Liver (tissue), 9 donors: ENCODE measurements around the gene BRWD1. TPM values are rescaled to one million over a fixed set of nuclear protein-coding genes. Genes with fewer than 3 reads are reported as not detected.

ENCODE experiments used
- DNase-seq: peaks from one replicate; pipeline ENCODE4 v3.0.0-alpha.2; 2017; ENCODE audit warnings: low spot score
- H3K27ac ChIP-seq, 2 donors: one replicate each; pipeline ENCODE4 v1.7.0; 2013; ENCODE audit warnings: inconsistent platforms in 2 of 2, low read length in 2 of 2, control low read depth in 1 of 2, low read depth in 1 of 2, mild to moderate bottlenecking in 1 of 2
- H3K27me3 ChIP-seq, 4 donors: one replicate each; pipeline versions ENCODE4 v1.6.1 to v1.7.0; 2013; ENCODE audit warnings: low read length in 3 of 4, inconsistent platforms in 1 of 4, mild to moderate bottlenecking in 1 of 4, moderate library complexity in 1 of 4; ENCODE audit not compliant: control insufficient read depth in 4 of 4, insufficient read depth in 4 of 4
- H3K36me3 ChIP-seq, 4 donors: one replicate each; pipeline versions ENCODE4 v1.6.1 to v1.7.0; 2013; ENCODE audit warnings: low read length in 3 of 4, mild to moderate bottlenecking in 3 of 4, low read depth in 1 of 4, moderate library complexity in 1 of 4; ENCODE audit not compliant: control insufficient read depth in 4 of 4, insufficient read depth in 3 of 4
- H3K4me1 ChIP-seq, 4 donors: one replicate each; pipeline versions ENCODE4 v1.6.1 to v1.7.0; 2013; ENCODE audit warnings: low read length in 3 of 4, mild to moderate bottlenecking in 3 of 4, moderate library complexity in 1 of 4; ENCODE audit not compliant: control insufficient read depth in 4 of 4, insufficient read depth in 4 of 4
- H3K4me3 ChIP-seq, 3 donors: one replicate each; pipeline versions ENCODE4 v1.6.1 to v1.7.0; 2013; ENCODE audit warnings: low read length in 3 of 3, control low read depth in 1 of 3, low read depth in 1 of 3, mild to moderate bottlenecking in 1 of 3
- H3K9ac ChIP-seq, 2 donors: one replicate each; pipeline ENCODE4 v1.7.0; 2013; ENCODE audit warnings: low read length in 2 of 2, mild to moderate bottlenecking in 2 of 2, moderate library complexity in 2 of 2, control low read depth in 1 of 2, low read depth in 1 of 2
- H3K9me3 ChIP-seq, 4 donors: one replicate each; pipeline versions ENCODE4 v1.6.1 to v1.7.0; 2013; ENCODE audit warnings: low read length in 3 of 4; ENCODE audit not compliant: control insufficient read depth in 4 of 4
- ATF3 ChIP-seq: IDR thresholded peaks from 2 replicates; pipeline ENCODE4 v1.6.1; 2016; ENCODE audit warnings: antibody characterized with exemption
- EGR1 ChIP-seq, 2 donors: IDR thresholded peaks; 2 replicates each; pipeline ENCODE4 v1.6.1; 2016 to 2018; ENCODE audit warnings: antibody characterized with exemption in 2 of 2, low read depth in 2 of 2
- FOXA1 ChIP-seq: IDR thresholded peaks from 2 replicates; pipeline ENCODE4 v1.6.1; 2016; ENCODE audit warnings: antibody characterized with exemption
- FOXA2 ChIP-seq: IDR thresholded peaks from 2 replicates; pipeline ENCODE4 v1.6.1; 2016; ENCODE audit warnings: antibody characterized with exemption
- GABPA ChIP-seq, 2 donors: IDR thresholded peaks in 1 of 2; conservative IDR thresholded peaks in 1 of 2; 2 replicates each; pipeline ENCODE4 v1.6.1; 2016; ENCODE audit warnings: antibody characterized with exemption in 2 of 2, mild to moderate bottlenecking in 1 of 2, moderate library complexity in 1 of 2
- HNF4A ChIP-seq, 2 donors: conservative IDR thresholded peaks; 2 replicates each; pipeline ENCODE4 v1.6.1; 2016; ENCODE audit warnings: antibody characterized with exemption in 2 of 2, mild to moderate bottlenecking in 2 of 2
- HNF4G ChIP-seq: IDR thresholded peaks from 2 replicates; pipeline ENCODE4 v1.6.1; 2016; ENCODE audit warnings: antibody characterized with exemption
- JUND ChIP-seq, 2 donors: IDR thresholded peaks; 2 replicates each; pipeline ENCODE4 v1.6.1; 2016; ENCODE audit warnings: antibody characterized with exemption in 2 of 2
- MAX ChIP-seq: IDR thresholded peaks from 2 replicates; pipeline ENCODE4 v1.6.1; 2016; ENCODE audit warnings: antibody characterized with exemption
- NR2F2 ChIP-seq: IDR thresholded peaks from 2 replicates; pipeline ENCODE4 v1.6.1; 2016; ENCODE audit warnings: antibody characterized with exemption
- RAD21 ChIP-seq, 2 donors: IDR thresholded peaks; 2 replicates each; pipeline ENCODE4 v1.6.1; 2016; ENCODE audit warnings: antibody characterized with exemption in 2 of 2, mild to moderate bottlenecking in 2 of 2
- RXRA ChIP-seq, 2 donors: IDR thresholded peaks; 2 replicates each; pipeline ENCODE4 v1.6.1; 2017 to 2018; ENCODE audit warnings: antibody characterized with exemption in 2 of 2, mild to moderate bottlenecking in 1 of 2
- SP1 ChIP-seq: IDR thresholded peaks from 2 replicates; pipeline ENCODE4 v1.6.1; 2018; ENCODE audit warnings: antibody characterized with exemption, mild to moderate bottlenecking
- TAF1 ChIP-seq: conservative IDR thresholded peaks from 2 replicates; pipeline ENCODE4 v1.6.1; 2016; ENCODE audit warnings: antibody characterized with exemption, mild to moderate bottlenecking
- YY1 ChIP-seq: IDR thresholded peaks from 2 replicates; pipeline ENCODE4 v1.6.1; 2016; ENCODE audit warnings: antibody characterized with exemption, mild to moderate bottlenecking
- ZBTB33 ChIP-seq: IDR thresholded peaks from 2 replicates; pipeline ENCODE4 v1.6.1; 2016; ENCODE audit warnings: antibody characterized with exemption
- WGBS: extraction: QIAGEN DNeasy Blood & Tissue Kit; methylation state at CpG from one replicate; pipeline ENCODE4 v1.1.7; 2013; 5-methylcytosine and 5-hydroxymethylcytosine counted together
- polyA plus RNA-seq, 2 donors: library from polyadenylated mRNA; stranded (reverse) in 1 of 2; unstranded in 1 of 2; fragments of 200-250 nt in 1 of 2; fragments of >200 nt in 1 of 2; fragmentation: Nextera tagmentation in 1 of 2; extraction: Ambion mirVana in 1 of 2; gene quantifications; one replicate each; pipeline versions ENCODE4 v1.2.1 to v1.2.3, GENCODE V29; 2013 to 2015
- total RNA-seq, 2 donors: library from RNA; depleted of rRNA; stranded (reverse); fragments of >200 nt; gene quantifications; one replicate each; pipeline ENCODE4 v1.2.3, GENCODE V29; 2014
- TF ChIP-seq, protein P1 (sequence below): IDR thresholded peaks from 2 replicates; pipeline ENCODE4 v1.6.1; 2016; ENCODE audit warnings: antibody characterized with exemption, mild to moderate bottlenecking
- TF ChIP-seq, protein P2 (sequence below): fragments of 150-350 bp; IDR thresholded peaks from 2 replicates; pipeline ENCODE4 v1.5.1; 2017; ENCODE audit warnings: improper control_type of control experiment, low read depth, low read length; ENCODE audit not compliant: missing input control
- donor health status: healthy.
- donor health status: healthy.
- donor health status: healthy.
- donor health status: healthy.
- donor health status: healthy.

BRWD1 gene
- total and polyA plus RNA-seq, 4 donors = 5.2 to 56.6 (median 20.9) TPM

GRCh38 chr21:39144191-39144590 is 169.2 kb downstream of the BRWD1 start (continued):
- TF ChIP-seq, protein P1, sequence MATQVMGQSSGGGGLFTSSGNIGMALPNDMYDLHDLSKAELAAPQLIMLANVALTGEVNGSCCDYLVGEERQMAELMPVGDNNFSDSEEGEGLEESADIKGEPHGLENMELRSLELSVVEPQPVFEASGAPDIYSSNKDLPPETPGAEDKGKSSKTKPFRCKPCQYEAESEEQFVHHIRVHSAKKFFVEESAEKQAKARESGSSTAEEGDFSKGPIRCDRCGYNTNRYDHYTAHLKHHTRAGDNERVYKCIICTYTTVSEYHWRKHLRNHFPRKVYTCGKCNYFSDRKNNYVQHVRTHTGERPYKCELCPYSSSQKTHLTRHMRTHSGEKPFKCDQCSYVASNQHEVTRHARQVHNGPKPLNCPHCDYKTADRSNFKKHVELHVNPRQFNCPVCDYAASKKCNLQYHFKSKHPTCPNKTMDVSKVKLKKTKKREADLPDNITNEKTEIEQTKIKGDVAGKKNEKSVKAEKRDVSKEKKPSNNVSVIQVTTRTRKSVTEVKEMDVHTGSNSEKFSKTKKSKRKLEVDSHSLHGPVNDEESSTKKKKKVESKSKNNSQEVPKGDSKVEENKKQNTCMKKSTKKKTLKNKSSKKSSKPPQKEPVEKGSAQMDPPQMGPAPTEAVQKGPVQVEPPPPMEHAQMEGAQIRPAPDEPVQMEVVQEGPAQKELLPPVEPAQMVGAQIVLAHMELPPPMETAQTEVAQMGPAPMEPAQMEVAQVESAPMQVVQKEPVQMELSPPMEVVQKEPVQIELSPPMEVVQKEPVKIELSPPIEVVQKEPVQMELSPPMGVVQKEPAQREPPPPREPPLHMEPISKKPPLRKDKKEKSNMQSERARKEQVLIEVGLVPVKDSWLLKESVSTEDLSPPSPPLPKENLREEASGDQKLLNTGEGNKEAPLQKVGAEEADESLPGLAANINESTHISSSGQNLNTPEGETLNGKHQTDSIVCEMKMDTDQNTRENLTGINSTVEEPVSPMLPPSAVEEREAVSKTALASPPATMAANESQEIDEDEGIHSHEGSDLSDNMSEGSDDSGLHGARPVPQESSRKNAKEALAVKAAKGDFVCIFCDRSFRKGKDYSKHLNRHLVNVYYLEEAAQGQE = no peak
- TF ChIP-seq NR2F2 = no peak

GRCh38 chr21:39142972-39143371 is 170.5 kb downstream of the BRWD1 start:
- Histone ChIP-seq H3K4me1 (no peaks in the 10 kb centered on the region), H3K27ac (no peak overlapping the region), H3K9ac (no peak overlapping the region), H3K27me3 (no peaks in the 10 kb centered on the region), H3K9me3 (no peaks in the 10 kb centered on the region), H3K36me3 (no peaks in the 10 kb centered on the region), H3K4me3 (no peak overlapping the region)
- WGBS = 95% methylated on average over 3 of the region's 3 CpGs
- no peak for DNase-seq
- no peak for TF ChIP-seq YY1
- TF ChIP-seq, protein P2, sequence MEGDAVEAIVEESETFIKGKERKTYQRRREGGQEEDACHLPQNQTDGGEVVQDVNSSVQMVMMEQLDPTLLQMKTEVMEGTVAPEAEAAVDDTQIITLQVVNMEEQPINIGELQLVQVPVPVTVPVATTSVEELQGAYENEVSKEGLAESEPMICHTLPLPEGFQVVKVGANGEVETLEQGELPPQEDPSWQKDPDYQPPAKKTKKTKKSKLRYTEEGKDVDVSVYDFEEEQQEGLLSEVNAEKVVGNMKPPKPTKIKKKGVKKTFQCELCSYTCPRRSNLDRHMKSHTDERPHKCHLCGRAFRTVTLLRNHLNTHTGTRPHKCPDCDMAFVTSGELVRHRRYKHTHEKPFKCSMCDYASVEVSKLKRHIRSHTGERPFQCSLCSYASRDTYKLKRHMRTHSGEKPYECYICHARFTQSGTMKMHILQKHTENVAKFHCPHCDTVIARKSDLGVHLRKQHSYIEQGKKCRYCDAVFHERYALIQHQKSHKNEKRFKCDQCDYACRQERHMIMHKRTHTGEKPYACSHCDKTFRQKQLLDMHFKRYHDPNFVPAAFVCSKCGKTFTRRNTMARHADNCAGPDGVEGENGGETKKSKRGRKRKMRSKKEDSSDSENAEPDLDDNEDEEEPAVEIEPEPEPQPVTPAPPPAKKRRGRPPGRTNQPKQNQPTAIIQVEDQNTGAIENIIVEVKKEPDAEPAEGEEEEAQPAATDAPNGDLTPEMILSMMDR = no peak
- TF ChIP-seq, protein P1 = no peak
- no peak for TF ChIP-seq EGR1 (IDR thresholded peaks at IDR 0.05; ENCODE audit: low read depth in 2 of 2)
- no peak for TF ChIP-seq RAD21 (IDR thresholded peaks at IDR 0.05)
- TF ChIP-seq NR2F2 = no peak
- TF ChIP-seq GABPA (IDR thresholded peaks at IDR 0.05 in 1 of 2, conservative IDR thresholded peaks at IDR 0.05 in 1 of 2) = no peak
- TF ChIP-seq HNF4G = no peak
- TF ChIP-seq HNF4A (conservative IDR thresholded peaks at IDR 0.05) = no peak
- TF ChIP-seq SP1 = no peak
- TF ChIP-seq ATF3 = no peak
- TF ChIP-seq JUND (IDR thresholded peaks at IDR 0.05) = no peak
- TF ChIP-seq TAF1 = no peak
- no peak for TF ChIP-seq FOXA1
- no peak for TF ChIP-seq RXRA (IDR thresholded peaks at IDR 0.05)
- no peak for TF ChIP-seq MAX
- TF ChIP-seq FOXA2 = no peak
- no peak for TF ChIP-seq ZBTB33
